NCI-H526 treated with DMSO at 0.1 percent for 48 hours (cell line): Measurements from ENCODE around the gene KLK13.
A peak's percentile ranks its signal among the peaks of the same experiment; 100 is the strongest.

Experiments used
- DNase-seq: peaks from one replicate; lab custom pipeline; 2025; lab: John Stamatoyannopoulos, UW

Gene KLK13

DNA sequence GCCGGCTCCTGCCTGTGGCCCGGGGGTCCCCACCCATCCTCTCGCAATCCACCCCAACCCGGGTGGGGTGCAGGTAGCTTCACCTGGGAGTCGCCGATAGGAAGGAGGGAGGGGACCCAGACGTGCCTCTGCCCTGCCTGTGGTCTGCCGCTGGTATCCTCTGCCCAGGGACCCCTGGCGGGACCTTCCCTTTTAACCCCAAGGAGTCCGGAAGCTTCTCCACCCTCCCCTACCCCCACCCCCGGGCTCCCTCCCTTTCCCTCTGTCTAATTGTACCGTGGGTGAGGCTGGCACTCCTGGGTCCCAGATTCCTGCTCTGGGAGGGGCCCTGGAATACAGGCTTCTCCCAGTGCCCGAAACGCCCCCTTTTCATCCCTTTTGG, 45.4 kb downstream of the KLK13 start, which contains the start of gene KLK10:
Gene KLK10, minus strand, starts transcription at position 166 of the 382 bp plus-strand sequence. CDS start 579 bp downstream, outside the sequence.
- DNase-seq, result no peak

GRCh38 chr19:51018745-51019543, 45.9 kb downstream of the KLK13 start:
- no peak for DNase-seq

DNA sequence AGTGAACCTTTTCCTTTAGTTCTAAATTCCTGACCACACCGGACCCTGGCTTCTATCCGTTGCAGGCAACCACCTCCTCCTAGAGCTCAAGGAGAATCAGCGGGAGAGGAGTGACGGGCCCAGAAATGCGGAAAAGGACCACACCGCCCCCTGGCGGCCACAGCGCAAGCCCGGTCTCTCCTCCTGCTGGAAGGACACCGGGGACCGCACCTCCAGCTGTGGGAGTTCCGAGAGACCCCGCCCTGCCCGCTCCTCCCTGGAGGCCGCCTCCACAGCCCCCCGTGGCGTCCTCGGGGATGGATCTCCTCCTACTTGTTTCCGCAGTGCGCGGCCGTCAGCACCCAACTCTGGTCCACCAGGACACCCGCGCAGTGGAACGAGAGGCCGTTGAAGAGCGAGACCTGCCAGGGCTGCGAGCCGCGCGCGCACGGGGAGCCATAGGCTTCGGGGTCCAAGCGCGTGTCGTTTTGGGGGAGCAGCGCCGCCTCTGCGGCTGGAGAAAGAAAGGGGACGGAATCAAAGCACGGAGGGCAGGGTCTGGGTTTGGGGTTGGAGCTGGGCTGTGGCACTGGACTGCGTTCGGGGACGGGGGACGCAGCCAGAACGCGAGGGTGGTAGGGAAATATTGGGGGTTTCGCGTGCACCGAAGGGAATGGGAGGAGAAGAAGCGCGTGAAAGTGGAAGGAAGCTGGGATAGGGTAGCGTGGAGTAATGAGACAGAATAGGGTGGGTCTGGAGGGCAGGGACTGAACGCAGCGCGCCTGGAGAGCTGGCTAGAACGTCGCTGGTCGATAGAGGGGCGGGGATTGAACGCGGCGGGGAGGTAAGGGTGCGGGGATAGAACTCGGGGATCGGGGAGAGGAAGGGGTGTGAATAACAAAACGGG, 47.9 kb downstream of the KLK13 start:
- DNase-seq, result peak; percentile 57

DNA sequence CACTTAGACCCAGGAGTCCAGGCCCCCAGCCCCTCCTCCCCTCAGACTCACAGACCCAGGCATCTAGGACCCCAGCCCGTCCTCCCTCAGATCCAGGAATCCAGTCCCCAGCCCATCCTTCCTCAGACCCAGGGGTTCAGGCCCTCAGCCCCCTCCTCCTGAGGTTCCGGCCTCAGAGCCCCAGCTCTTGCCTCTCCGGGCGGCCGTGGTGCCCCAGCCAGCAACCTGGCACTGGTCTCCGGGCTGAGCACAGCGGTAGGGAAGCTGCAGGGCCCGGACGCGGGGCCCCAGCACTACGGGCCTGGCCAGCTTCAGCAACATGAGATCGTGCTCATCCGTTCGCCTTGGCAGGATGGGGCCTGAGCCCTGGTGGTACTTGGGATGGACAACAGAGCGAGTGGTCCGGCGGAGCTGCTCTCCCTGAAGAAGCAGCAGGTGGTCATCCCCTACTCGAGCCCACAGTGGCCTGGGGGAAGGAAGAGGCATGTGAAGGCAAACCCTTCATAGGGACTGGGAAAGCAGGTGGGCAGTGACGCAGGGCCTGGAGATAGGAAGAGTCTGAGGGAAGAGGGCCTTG, 49.1 kb downstream of the KLK13 start:
- no peak for DNase-seq

GRCh38 chr19:51014242-51014641, 50.6 kb downstream of the KLK13 start:
- no peak for DNase-seq

DNA sequence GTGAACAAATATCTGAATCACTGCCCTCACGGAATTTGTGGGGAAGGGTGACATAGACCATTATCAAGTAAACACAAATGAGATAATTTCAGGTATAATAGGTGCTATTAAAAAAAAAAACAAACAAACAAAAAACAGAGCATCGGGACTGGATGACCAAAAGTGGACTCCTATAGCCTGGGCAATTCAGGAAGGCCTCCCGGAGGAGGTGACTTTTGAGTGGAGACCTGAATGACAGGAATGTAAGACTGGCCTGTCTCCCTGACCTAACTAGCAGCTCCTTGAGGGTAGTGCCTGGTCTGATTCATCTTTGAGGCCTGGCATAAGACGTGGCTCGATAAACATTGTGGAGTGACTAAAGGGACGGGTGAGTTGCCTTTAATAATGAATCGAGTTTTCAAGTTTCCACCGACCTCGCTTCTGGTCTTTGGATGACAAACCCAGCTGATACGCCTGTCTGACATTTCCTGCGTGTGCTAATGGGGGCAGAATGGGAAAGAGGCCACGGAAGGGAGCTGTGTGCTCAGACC, 52.2 kb downstream of the KLK13 start:
- DNase-seq, result no peak

- no peak for DNase-seq
Observed at GRCh38 chr19:51010066-51010795, 54.7 kb downstream of the KLK13 start.

DNA sequence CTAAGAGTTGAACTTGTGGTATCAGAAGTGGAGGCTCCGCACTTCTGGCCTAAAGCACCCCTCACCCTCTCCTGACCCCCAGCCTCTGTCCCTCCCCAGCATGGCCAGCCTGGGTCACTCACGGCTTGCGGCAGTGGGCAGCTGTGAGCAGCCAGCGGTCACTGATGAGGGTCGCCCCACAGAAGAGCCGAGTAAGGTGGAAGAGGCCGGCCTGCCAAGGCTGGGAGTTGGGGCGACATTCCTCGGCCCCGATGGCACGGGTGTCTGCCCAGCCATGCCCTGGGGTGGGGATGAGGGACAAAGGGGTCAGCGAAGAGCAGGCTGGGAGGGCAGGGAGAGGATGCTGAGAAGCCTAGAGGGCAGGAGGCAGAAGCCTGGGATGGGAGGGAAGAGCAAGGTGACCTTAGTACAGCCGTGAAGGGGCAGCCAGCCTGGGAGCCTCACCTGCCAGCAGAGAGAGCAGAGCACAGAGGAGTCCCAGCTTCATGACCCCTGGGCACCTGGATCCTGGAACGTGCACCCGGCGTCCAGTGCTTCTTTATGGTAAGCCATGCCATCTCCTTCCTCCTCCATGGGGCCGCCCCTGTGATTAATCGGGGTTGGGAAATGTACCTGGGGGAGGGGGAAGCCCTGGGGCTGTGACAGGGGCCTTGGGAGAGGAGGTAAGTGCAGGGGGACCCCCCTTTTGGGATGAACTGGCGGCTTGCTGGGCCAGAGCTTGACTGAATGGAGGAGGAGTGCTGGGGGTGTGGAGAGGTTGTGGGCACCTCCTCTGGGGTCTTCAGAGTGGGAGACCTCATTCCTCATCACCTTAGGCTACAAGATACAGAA, 55.6 kb downstream of the KLK13 start:
- DNase-seq, result no peak

DNA sequence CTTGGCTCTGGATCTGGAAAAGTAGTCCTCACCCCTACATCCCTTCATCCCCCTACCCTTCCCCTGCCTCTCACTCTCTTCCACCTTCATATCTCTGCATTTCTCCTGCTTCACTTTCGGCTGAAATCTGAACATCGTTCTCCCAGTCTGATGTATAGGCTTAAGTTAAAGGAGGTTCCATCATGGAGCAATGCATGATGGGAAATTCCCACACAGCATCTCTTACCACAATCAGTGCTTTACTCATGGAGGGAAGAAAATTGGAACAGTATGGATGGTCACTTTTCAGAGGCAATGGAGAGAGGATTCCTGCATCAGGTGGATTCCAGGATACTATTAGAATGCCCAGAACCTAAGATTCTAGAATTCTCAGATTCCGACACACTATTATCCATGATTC, 57.4 kb downstream of the KLK13 start:
- no peak for DNase-seq

DNA sequence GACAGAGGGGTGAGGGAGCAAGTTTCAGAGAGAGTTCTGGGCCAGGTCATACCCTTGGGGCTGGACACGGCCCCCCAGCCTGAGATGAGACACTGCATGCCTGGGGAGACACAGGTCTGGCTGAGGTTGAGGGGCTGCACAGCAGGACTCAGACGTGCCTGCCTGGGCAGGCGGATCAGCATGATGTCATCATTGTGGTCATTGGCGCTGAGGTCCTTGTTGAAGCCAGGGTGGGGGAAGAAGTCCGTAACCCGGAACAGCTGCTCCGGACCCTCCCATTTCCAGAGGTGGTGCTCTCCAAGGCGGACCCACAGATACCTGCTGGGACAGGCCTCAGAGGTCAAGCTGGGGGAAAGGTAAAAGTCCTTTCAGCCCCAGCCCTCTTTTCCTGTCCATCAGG, 58.5 kb downstream of the KLK13 start:
- DNase-seq, result no peak
